GM12891 (cell line): ENCODE measurements around the gene HCFC2.

ENCODE experiments used
- PAX5 ChIP-seq: IDR thresholded peaks from 2 replicates; pipeline ENCODE4 v1.6.1; 2011; ENCODE audit warnings: low read length, moderate library complexity, mild to moderate bottlenecking; ENCODE audit not compliant: insufficient read depth, severe bottlenecking
- POLR2A ChIP-seq: IDR thresholded peaks from 2 replicates; pipeline ENCODE4 v1.6.1; 2011; ENCODE audit warnings: low read depth, low read length, control low read depth
- POLR2AphosphoS5 ChIP-seq: IDR thresholded peaks from 2 replicates; pipeline ENCODE4 v1.6.1; 2011; ENCODE audit warnings: low read depth, low read length, control low read depth
- SPI1 ChIP-seq: IDR thresholded peaks from 2 replicates; pipeline ENCODE4 v1.6.1; 2011; ENCODE audit warnings: low read depth, low read length, control low read depth
- TAF1 ChIP-seq: IDR thresholded peaks from 2 replicates; pipeline ENCODE4 v1.6.1; 2011; ENCODE audit warnings: low read depth, low read length, control low read depth

DNA sequence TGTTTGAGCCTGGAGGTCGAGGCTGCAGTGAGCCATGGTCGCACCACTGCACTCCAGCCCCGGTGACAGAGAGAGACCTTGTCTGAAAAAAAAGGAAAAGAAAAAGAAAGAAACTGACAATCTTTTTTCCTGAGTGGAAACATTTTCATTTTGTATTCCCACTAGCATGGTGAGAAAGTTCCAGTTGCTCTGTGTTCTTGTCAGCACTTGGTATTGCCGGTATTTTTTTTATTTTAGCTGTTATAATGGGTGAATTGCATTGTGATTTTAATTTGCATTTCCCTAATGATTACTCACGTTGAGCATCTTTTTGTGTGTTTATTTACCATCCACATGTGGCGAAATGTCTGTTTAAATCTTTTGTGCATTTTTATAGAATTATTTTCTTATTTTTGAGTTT is 40.0 kb upstream of the HCFC2 start:
- TF ChIP-seq POLR2AphosphoS5: no peak
- TF ChIP-seq PAX5: no peak
- no peak for TF ChIP-seq SPI1
- TF ChIP-seq POLR2A: no peak
- no peak for TF ChIP-seq TAF1
